Activated T-cell treated with anti-CD3 and anti-CD28 coated beads for 1 hour (primary cell): ENCODE results near the gene ELK1.
A peak's percentile ranks its signal among the peaks of the same experiment; 100 is the strongest.

Experiments used
- DNase-seq: peaks from one replicate; pipeline ENCODE4 v3.0.0-alpha.2; 2020; ENCODE audit warnings: low read depth

Gene ELK1

DNA sequence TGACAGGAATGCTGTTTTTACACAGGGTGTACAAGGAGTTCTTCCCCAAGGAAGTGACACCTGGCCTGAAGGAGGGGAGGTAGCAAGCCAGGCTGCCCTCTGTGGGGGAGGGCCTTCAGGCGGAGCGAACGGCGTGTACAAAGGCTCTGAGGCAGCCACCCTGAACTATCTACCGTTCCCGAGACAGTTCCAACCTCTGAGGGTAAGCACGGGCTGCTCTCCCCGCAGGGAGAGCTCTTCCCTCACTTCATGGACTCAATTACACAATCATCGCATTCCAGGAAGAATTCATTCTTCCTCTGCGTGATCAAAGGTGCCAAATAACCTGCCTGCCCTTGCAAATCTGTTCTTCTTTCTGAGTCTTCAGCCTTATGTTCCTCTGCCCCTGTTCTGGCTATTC is 4.8 kb downstream of the ELK1 start:
- DNase-seq: no peak

DNA sequence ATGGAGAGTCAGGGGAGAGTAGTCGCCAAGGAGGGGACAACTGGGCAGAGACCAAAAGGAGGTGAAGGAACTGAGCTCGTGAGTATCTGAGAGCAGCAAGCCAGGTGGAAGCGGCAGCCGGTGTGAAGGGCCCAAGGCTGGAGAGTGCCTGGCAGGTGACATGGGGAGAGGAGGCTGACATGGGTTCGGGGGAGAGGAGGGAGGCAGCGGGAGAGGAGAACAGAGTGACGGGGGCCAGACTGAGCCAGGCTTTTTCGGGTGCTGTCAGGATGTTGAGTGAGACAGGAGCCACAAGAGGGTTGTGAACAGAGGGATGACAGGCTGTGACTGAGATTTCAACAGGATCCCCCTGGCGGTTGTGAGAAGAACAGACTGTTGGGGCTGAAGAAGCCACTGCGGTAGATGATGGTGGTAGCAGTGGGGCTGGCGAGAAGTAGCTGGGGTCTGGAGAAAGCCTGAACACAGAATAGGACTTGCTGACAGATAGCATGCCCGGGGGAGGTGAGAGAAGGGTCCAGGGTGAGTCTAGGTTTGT is 5.7 kb downstream of the ELK1 start:
- DNase-seq: no peak

DNA sequence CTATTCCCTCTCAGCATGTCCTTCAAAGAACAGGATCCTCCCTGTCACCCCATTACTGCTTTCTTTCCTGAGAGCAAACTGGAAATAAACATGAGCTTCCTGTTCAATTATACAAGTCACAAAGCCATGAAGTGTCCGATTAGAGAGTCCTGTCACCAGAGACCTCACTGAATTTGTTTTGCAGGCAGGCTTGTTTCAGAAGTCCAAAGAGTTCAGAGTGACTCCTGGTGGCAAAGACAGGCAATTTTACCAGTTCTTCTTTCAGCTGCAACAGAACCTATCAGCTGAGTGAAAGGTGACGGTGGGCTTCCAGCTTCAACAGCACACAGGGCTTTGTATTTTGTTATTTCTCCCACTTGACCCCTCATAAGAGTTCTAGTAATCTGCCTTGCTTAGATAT is 6.4 kb downstream of the ELK1 start:
- DNase-seq: no peak

DNA sequence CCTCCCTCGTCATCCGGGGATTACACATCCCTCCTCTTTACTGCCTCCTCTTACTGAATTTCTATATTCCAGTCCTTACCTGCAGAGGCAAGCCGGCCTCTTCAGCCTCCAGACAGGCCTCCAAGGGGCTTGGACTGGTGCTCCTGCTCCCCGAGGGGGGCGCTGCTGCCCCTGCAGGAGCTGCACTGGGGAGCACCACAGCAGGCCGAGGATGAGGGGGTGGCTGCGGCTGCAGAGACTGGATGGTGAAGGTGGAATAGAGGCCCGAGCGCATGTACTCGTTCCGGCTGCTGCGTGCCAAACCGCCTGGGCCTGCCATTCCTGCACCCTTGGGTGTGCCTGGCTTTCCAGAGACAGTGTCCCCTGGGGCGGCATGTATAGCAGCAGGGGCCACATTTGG is 11.5 kb downstream of the ELK1 start:
- no peak for DNase-seq

DNA sequence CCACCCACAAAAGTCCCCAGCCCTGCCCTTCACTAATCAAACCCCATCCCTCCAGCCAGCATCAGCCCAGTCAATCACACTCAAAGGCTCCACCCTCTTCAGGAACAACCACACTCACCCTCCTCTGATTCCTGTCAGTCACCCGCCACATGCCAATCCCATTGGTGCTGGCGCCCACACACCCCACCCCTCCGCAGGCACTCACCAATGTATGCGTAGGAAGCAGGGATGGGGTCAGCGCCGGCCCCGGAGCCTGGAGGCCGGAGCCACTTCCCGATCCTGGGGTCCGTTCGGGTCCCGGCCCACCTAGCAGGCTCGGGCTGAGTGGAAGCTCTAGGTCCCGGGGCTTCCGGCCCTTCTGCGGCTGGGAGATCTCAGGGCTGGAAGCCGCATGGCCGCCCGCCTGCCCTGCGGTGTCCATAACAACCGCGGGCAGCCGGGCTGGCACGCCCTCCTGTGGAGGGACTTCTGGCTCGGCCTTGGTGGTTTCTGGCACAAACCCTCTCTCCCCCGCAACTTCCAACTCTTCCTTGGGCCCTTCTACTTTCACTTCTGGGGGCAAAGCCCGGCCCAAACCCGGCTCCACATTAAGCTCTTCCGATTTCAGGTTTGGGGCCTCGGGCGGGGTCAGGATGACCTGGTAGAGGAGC is 12.7 kb downstream of the ELK1 start:
- no peak for DNase-seq

DNA sequence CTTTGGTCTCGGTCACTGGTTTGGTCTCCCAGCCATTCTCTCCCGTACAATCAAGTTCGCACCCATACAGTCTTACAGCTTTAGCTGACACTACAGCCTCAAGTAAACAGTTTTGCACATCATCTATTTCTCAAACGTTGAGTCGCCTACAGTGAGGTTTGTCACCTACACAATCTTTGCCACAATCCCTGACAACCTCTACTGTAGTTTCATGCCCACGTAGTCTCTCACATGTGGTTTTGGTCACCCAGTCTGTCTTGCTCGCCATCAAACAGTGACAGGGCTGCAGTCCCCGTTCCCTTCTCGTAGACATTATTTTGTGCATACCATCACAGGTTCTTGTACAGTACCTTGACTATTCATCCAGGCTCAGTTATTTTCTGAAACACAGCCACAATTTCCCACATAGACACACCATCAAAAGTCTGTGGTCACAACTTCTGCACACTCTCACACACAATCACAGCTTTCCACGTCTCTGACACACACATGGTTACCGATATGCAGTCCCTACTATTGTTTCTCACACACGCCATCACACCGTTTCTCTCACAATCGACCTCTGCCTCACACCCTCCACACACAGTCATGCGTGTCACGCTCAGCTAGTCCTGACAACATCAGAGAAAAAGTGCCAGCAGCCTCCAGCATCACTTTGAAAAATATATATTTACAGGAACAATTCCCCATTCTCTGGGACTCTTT is 15.3 kb downstream of the ELK1 start:
- DNase-seq: no peak

DNA sequence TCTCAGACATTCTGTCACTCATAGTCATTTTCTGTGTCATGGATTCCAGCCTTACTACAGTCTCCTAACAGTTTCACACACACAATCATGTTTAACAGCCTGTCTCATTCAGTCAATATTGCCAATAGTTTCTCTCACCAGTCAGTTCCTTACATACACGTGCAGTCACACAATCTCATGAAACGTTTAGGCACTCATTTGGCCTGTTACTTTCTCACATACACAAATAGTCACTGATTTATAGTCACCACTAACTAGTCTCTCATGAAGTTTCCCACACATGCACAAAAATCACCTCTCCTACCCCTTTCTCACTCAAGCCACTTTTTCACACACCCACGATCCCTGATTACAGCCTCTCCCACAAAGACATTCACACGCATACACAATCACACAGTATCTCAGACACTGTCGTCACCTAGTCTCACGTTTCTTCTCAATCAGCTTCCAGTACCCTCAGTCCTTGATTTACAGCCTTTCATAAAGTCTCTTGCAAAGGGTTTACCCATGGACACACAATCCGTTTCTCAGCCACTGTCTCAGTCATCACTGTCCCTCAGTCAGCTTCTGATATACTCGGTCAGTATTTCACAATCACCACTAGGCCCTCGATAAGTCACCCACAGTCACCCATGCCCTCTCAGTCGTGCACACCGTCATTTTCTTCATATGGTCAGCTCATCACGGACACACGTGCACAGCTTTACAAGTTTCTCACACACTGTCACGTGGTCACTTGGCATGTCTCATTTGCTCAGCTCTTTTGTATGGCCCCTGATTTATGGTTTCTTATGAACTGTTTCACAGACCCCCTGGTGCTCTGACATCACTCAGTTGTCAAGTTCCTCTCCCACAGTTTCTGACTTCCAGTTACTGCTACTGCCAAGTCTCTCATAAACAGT is 16.4 kb downstream of the ELK1 start:
- DNase-seq: no peak

DNA sequence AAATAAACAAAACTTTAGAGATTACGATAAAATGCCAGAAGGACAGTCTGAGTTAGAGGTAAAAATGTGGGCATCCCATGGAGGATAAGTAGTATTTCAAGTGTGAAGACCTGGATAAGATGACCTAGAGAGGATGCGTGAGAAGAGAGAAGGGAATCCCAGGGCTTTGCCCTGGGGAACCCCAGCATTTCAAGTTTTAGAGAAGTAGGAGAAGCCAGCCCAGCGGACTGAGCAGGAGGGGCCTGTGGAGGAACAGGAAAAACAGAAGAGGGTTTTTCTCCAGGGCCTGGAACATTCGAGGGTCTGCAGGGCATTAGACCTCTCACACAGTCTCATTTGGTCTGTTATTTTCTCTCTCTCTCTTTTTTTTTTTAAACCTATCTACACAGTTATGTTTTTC is 17.7 kb downstream of the ELK1 start:
- DNase-seq: no peak

DNA sequence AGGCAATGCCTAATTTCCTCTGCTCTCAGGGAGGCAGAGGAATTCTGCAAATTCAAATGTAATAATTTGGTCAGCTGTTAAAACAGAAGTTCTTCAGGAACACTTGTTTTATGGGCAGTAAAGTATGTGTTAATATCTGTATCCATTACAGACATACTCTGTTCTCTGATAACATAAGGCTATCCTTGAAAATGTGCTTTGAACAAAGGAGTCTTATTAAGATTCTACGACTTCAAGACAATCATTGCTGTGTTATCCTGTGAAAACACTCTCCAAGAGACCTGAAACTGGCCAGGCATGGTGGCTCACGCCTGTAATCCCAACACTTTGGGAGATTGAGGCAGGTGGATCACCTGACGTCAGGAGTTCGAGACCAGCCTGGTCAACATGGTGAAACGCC is 18.7 kb downstream of the ELK1 start:
- DNase-seq: no peak

DNA sequence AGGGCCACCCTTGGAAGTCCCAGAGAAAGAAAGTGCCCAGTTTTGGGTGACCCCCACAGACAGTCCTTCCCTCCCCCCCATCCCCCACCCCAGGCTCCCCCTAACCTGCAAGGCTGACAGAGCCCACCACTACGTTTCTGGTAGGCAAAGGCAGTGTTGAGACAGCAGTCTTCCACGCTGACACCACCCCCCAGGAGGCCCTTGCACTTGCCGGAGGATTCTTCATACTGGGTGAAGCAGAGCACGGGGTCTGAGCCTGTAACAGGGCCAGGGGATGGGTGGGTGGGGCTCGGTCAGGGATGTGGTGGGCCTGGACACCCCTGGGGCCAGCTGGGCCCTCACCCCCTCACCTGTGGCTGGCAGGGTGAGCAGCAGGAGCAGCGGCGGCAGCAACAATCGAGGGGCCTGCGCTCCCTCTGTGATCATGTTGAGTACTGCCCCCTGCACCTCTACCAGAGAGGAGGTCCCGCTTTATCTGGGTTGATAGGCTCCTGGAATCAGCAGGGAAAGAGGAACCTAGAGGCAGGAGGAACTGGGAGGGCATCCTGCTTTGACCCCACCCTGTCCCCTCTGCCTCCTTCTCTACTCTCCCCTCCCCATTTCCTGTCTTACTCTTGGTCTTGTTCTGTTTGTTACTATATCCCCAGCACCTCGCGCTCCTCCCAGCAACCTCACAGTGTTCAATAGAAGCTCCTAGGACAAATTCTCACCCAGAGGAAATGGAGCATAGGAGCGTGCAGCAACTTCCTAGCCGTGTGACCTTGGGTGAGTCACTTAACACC is 20.8 kb downstream of the ELK1 start, which contains the start of gene CFP:
CFP (minus strand) TSS at position 512 of the 782 bp plus-strand sequence; CDS start at position 426, 86 bp downstream.
- no peak for DNase-seq

DNA sequence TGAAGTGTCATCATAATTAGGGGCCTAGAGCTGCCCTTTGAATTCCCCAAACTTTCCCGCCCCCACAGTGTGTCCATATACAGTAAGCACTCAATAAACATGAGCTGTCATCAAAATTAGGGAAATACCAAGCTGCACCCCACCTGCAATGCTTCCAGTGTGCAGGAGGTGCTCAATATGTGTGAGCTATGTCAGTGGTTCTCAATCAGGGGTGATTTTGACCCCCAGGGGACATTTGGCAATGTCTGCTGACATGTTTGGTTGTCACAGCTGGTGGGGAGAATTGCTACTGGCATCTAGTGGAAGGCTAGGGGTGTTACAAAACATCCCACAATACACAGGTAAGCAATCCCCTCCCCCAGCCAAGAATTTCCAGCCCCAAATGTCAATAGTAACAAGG is 21.4 kb downstream of the ELK1 start:
- DNase-seq: no peak

DNA sequence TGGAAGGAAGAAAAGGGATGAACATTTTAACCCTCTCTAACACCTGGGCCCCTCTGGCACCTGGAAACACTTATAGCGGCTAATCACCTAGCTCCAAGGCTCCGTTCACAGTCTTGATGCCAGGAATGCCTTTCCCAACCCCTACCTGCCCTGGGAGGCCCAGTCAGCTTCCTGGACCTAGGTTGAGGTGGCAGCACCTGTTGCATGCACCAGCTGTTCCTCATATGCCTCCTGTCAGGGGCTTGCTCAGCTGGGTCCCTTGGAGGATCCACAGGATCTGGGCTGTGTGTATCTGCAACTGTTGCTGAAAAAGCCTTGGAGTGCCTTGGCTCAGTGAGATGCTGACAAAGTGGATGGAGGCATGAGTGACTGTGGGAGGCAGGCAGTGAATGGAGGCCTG is 25.0 kb downstream of the ELK1 start:
- DNase-seq: no peak

DNA sequence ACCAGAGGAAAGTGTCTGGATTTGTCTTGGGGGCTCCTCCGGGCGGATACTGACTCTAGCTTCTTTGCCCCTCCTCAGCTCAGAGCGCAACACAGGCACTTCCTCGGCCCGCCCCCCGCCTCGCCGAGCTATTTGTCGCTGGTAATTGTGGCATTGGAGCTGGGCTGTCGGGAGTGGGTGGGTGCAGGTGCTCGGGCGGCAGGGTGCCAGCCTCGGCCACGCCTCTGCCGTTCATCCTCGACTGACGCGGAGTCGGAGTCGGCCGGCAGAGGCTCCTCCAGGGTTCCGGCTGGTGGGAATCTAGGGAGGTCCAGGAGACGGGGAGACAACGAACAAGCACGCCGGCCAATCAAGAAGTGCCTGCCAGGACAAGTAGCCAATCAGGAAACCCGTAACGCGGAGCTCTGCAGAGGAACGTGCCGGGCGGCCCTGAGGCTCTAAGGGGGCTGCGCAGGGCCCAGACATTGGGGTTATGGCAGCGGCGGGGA is 26.8 kb downstream of the ELK1 start:
- no peak for DNase-seq

DNA sequence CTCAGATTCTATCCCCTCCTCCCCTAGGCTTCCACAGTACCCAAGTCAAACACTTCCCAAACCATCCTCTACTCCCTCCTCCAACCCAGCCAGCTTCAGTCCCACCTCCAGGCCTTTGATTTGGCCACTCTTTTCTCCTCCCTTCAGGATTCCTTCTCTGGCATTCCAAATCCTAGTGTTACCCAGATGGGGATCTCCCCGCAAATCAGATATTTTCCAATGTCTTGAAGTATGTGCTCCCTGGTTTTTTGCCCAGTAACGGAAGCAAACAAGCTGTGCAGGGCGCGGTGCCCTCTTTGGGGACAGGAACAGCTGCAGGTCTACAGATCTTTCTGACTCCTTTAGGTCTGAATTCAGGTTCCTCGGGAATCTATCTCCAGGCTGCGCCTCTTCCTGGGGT is 28.5 kb downstream of the ELK1 start:
- no peak for DNase-seq

DNA sequence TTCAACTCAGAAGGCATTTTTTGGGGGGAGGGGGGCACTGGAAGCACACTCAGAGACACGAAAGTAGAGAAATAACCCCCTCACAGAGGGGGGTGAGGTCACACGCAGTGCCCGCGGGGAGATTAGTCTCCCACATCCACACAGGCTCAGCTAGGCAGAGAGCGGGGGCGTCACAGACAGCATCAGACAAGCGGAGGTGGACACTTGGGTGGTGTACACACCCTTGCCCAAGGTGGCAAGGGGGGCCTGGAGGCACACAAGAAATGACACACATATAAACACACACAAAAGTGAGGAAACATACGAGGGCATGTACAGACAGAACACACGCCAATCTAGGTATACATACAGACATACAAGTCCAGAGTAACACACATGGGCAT is 30.1 kb downstream of the ELK1 start:
- no peak for DNase-seq

DNA sequence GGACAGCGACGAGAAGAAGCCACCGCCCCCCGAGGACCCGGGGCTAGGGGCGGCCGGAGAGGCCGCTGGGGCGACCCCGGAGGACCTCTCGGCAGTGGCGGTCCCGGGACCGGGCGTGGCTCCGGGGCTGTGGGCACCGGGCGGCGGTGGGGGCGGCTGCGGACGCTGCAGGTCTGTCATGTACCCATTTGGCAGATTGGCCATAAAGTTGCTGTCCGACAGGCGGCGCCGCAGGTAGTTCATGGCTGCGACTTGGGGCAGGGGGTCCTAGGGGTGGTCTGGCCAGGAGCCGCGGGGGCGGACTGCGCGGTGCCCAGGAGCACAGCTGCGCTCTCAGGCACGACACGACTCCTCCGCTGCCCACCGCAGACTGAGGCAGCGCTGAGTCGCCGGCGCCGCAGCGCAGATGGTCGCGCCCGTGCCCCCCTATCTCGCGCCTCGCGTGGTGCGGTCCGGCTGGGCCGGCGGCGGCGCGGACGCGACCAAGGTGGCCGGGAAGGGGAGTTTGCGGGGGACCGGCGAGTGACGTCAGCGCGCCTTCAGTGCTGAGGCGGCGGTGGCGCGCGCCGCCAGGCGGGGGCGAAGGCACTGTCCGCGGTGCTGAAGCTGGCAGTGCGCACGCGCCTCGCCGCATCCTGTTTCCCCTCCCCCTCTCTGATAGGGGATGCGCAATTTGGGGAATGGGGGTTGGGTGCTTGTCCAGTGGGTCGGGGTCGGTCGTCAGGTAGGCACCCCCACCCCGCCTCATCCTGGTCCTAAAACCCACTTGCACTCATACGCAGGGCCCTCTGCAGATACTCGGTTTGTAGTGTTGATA is 30.7 kb downstream of the ELK1 start, which contains the start of gene SYN1:
SYN1 (minus strand) TSS at position 372 of the 817 bp plus-strand sequence; CDS start at position 243, 129 bp downstream.
- DNase-seq: peak; percentile 65

DNA sequence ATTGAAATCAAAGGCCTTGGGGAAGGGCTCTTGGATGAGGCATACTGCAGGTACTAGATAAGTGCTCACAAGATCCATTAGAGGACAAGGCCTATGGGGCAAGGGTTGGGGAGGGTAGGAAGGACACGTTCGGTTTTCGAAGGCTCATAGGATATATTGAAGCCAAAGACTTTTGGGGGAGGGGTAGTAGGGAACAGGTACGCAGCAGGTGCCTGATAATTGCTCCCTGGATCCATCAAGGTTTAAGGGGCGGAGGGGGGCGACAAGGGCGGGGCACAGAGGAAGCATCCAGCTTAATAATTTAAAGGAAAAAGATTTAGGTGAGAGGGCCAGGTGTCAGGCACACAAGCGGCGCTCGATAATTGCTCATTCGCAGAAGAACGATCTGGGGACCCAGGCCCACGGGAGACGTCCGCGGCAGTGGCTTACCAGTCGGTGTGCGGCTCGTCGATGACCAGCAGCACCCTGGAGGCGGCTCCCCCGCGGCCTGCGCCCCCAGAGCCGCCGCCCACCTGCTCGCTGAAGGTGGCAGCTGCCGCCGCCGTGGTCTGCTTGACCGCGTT is 31.4 kb downstream of the ELK1 start:
- DNase-seq: no peak

DNA sequence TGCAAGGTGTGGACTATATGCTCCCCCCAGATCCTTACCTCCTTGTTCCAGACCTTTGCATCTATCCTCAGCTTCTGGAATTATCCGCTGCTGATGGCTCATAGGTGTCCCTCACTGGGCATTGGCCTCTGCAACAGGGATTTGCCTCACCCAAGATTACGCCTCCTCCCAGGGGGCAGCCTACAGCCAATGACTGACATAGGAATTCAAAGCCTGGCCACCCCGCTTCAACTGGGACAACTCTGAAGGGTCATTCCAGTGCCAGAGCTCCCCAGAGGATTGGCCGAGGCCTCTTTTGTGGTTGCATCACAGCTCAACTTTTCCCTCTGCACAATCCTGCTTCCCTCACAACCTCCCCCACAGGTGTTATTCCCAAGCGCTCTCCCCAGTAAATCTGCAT is 35.7 kb downstream of the ELK1 start:
- no peak for DNase-seq

DNA sequence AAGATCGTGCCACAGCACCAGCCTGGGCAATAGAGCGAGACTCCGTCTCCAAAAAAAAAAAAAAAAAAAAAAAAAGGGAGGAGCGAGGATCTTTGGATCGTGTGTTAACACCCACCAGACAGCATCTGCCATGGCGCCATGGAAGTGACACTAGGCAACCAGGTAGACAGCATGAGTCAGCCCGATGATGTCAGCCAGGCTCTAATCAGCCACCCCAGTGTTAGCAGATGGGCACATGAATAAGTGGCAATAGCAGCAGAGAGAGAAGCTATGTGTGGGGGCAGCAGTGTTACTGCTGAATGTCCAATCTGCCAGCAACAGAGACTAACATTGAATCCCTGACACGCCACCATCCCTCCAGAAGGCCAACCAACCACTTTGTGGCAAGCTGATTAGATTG is 37.3 kb downstream of the ELK1 start:
- DNase-seq: no peak

DNA sequence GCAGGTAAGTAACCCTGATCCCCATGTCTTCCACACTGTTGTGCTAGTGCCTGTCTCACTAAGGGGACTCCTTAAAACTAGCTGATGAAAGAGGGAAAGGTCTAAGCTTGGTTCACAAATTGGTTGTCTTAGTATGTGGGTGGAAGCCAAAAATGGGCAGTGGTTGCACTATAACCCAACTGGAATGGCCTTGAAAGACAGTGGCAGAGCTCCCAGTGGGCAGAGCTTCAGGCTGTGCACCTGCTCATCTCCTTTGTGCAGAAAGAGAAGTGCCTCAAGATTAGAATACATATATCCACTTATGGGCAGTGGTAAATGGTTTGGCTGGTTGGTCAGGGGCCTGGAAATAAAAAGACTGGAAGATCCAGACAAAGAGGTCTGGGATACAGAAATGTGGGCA is 37.9 kb downstream of the ELK1 start:
- DNase-seq: no peak
